H9 (cell line): Measurements from ENCODE around the gene DCP1B. TPM values are rescaled to one million over a fixed set of nuclear protein-coding genes. Genes with fewer than 3 reads are reported as not detected.

ENCODE experiments used
- DNase-seq: peaks from one replicate; pipeline ENCODE4 v3.0.0-alpha.2; 2017
- H2AFZ ChIP-seq: one replicate; pipeline ENCODE4 v1.6.1; 2013; ENCODE audit warnings: mild to moderate bottlenecking, low read length, control low read depth, moderate library complexity
- H2AK5ac ChIP-seq: 2 replicates; pipeline ENCODE4 v1.6.1; 2013; ENCODE audit warnings: low read length, control low read depth, mixed read lengths; ENCODE audit not compliant: insufficient read length
- H2BK120ac ChIP-seq: one replicate; pipeline ENCODE4 v1.6.1; 2013; ENCODE audit warnings: low read depth, mild to moderate bottlenecking, low read length, control low read depth, inconsistent platforms; ENCODE audit not compliant: poor library complexity, severe bottlenecking
- H2BK12ac ChIP-seq: 2 replicates; pipeline ENCODE4 v1.6.1; 2013; ENCODE audit warnings: low read length, control low read depth, mixed read lengths, low read depth; ENCODE audit not compliant: insufficient read length
- H2BK15ac ChIP-seq: 2 replicates; pipeline ENCODE4 v1.6.1; 2013; ENCODE audit warnings: low read depth, low read length, control low read depth
- H2BK20ac ChIP-seq: one replicate; pipeline ENCODE4 v1.6.1; 2013; ENCODE audit warnings: low read depth, mild to moderate bottlenecking, low read length, control low read depth, inconsistent platforms; ENCODE audit not compliant: poor library complexity, severe bottlenecking
- H2BK5ac ChIP-seq: 2 replicates; pipeline ENCODE4 v1.6.1; 2013; ENCODE audit warnings: low read length, control low read depth, mixed read lengths; ENCODE audit not compliant: insufficient read length
- H3K14ac ChIP-seq: 2 replicates; pipeline ENCODE4 v1.6.1; 2013; ENCODE audit warnings: low read length, control low read depth; ENCODE audit not compliant: insufficient read depth
- H3K18ac ChIP-seq: 2 replicates; pipeline ENCODE4 v1.6.1; 2013; ENCODE audit warnings: low read depth, mild to moderate bottlenecking, mixed read lengths, low read length, control low read depth; ENCODE audit not compliant: insufficient read length
- H3K23ac ChIP-seq: 2 replicates; pipeline ENCODE4 v1.6.1; 2013; ENCODE audit warnings: low read length, control low read depth, mixed read lengths, low read depth; ENCODE audit not compliant: insufficient read length
- H3K23me2 ChIP-seq: 2 replicates; pipeline ENCODE4 v1.6.1; 2013; ENCODE audit warnings: low read depth, mild to moderate bottlenecking, mixed read lengths, low read length, control low read depth; ENCODE audit not compliant: insufficient read length, poor library complexity, severe bottlenecking
- H3K27ac ChIP-seq: 2 replicates; pipeline ENCODE4 v1.5.1; 2013; ENCODE audit warnings: low read length, control low read depth, mixed read lengths, low read depth; ENCODE audit not compliant: insufficient read length
- H3K27me3 ChIP-seq: 2 replicates; pipeline ENCODE4 v1.6.1; 2013; ENCODE audit warnings: low read length, control low read depth, inconsistent platforms; ENCODE audit not compliant: insufficient read depth
- H3K4ac ChIP-seq: 2 replicates; pipeline ENCODE4 v1.6.1; 2013; ENCODE audit warnings: low read depth, mild to moderate bottlenecking, control low read depth, inconsistent platforms, low read length, moderate library complexity
- H3K4me1 ChIP-seq: 2 replicates; pipeline ENCODE4 v1.6.1; 2013; ENCODE audit warnings: low read length, control low read depth, inconsistent platforms; ENCODE audit not compliant: insufficient read depth
- H3K4me2 ChIP-seq: 2 replicates; pipeline ENCODE4 v1.6.1; 2013; ENCODE audit warnings: low read length, control low read depth, mixed read lengths; ENCODE audit not compliant: insufficient read length, insufficient read depth
- H3K56ac ChIP-seq: 2 replicates; pipeline ENCODE4 v1.6.1; 2013; ENCODE audit warnings: low read depth, mild to moderate bottlenecking, mixed read lengths, low read length, control low read depth; ENCODE audit not compliant: insufficient read length
- H3K79me1 ChIP-seq: 2 replicates; pipeline ENCODE4 v1.6.1; 2013; ENCODE audit warnings: low read depth, mild to moderate bottlenecking, moderate library complexity, low read length, control low read depth, inconsistent platforms; ENCODE audit not compliant: insufficient read depth, poor library complexity, severe bottlenecking
- H3K79me2 ChIP-seq: 2 replicates; pipeline ENCODE4 v1.6.1; 2013; ENCODE audit warnings: low read length, control low read depth, inconsistent platforms; ENCODE audit not compliant: insufficient read depth
- H3K9ac ChIP-seq: 2 replicates; pipeline ENCODE4 v1.6.1; 2013; ENCODE audit warnings: low read length, control low read depth, mixed read lengths; ENCODE audit not compliant: insufficient read length; ENCODE audit errors: extremely low read depth
- H3K9me3 ChIP-seq: one replicate; pipeline ENCODE4 v1.6.1; 2013; ENCODE audit warnings: low read depth, low read length, inconsistent platforms; ENCODE audit not compliant: control insufficient read depth
- H3T11ph ChIP-seq: one replicate; pipeline ENCODE4 v1.6.1; 2013; ENCODE audit warnings: mild to moderate bottlenecking, low read length, control low read depth, inconsistent platforms
- H4K20me1 ChIP-seq: one replicate; pipeline ENCODE4 v1.6.1; 2013; ENCODE audit not compliant: control insufficient read depth, insufficient read length, insufficient read depth
- H4K5ac ChIP-seq: 2 replicates; pipeline ENCODE4 v1.6.1; 2013; ENCODE audit warnings: low read depth, mild to moderate bottlenecking, mixed read lengths, low read length, control low read depth; ENCODE audit not compliant: insufficient read length
- H4K8ac ChIP-seq: replicated peaks from 2 replicates; pipeline ENCODE4 v1.6.1; 2013; ENCODE audit warnings: low read length, control low read depth, mixed read lengths, low read depth; ENCODE audit not compliant: insufficient read length
- H4K91ac ChIP-seq: 2 replicates; pipeline ENCODE4 v1.6.1; 2013; ENCODE audit warnings: low read depth, mild to moderate bottlenecking, moderate library complexity, mixed read lengths, low read length, control low read depth; ENCODE audit not compliant: insufficient read length
- H3K27ac Mint-ChIP-seq, 3 experiments: 2 replicates in 2 of 3; 3 replicates in 1 of 3; pipeline ENCODE4 v1.8.0; 2020 to 2021; ENCODE audit warnings: mixed read lengths in 3 of 3, mild to moderate bottlenecking in 1 of 3, moderate library complexity in 1 of 3
- H3K27me3 Mint-ChIP-seq: 2 replicates; pipeline ENCODE4 v1.8.0; 2021; ENCODE audit warnings: low read depth, mild to moderate bottlenecking, moderate library complexity, mixed read lengths
- H3K36me3 Mint-ChIP-seq, 3 experiments: 2 replicates in 2 of 3; 3 replicates in 1 of 3; pipeline ENCODE4 v1.8.0; 2020 to 2021; ENCODE audit warnings: low read depth in 3 of 3, mixed read lengths in 3 of 3; ENCODE audit not compliant: insufficient read depth in 1 of 3
- H3K4me1 Mint-ChIP-seq, 2 experiments: 2 replicates each; pipeline ENCODE4 v1.8.0; 2020; ENCODE audit warnings: mixed read lengths in 2 of 2
- H3K4me3 Mint-ChIP-seq, 2 experiments: 2 replicates in 1 of 2; 3 replicates in 1 of 2; pipeline ENCODE4 v1.8.0; 2020 to 2021; ENCODE audit warnings: mild to moderate bottlenecking in 2 of 2, mixed read lengths in 2 of 2, moderate library complexity in 1 of 2
- H3K9me3 Mint-ChIP-seq, 2 experiments: 2 replicates in 1 of 2; 3 replicates in 1 of 2; pipeline ENCODE4 v1.8.0; 2020; ENCODE audit warnings: mild to moderate bottlenecking in 2 of 2, mixed read lengths in 2 of 2, moderate library complexity in 1 of 2
- CTCF ChIP-seq: fragments of 200-600 bp; sonication (generic); conservative IDR thresholded peaks from 3 replicates; pipeline ENCODE4 v1.8.0; 2021; ENCODE audit warnings: antibody characterized with exemption, mild to moderate bottlenecking
- WGBS: extraction: QIAGEN DNeasy Blood & Tissue Kit; methylation state at CpG from one replicate; pipeline ENCODE4 v1.1.7; 2013; ENCODE audit warnings: missing lambda C conversion rate, low lambda C conversion rate, mixed read lengths; ENCODE audit not compliant: insufficient read length; ENCODE audit errors: extremely low coverage; 5-methylcytosine and 5-hydroxymethylcytosine counted together
- total RNA-seq: library from RNA; stranded (reverse); gene quantifications from 2 replicates; pipeline ENCODE4 v1.2.1, GENCODE V29; 2021

Gene DCP1B
- total RNA-seq, 1 experiment from 2014 or later: 11.2 TPM

- DNase-seq: peak; percentile 18
- Histone ChIP-seq H4K8ac (no peak overlapping the region), H2BK5ac (no peak overlapping the region), H3K56ac (no peak overlapping the region), H3K23ac (no peak overlapping the region), H3K9me3 (no peaks in the 10 kb centered on the region), H2AFZ (no peak overlapping the region), H3K79me2 (no peaks in the 10 kb centered on the region), H2BK12ac (no peak overlapping the region), H2BK120ac (no peak overlapping the region), H4K20me1 (no peaks in the 10 kb centered on the region), H2BK20ac (no peak overlapping the region), H3K4me1 (no peaks in the 10 kb centered on the region), H3K9ac (no peak overlapping the region), H3K14ac (no peak overlapping the region), H3K27me3 (no peaks in the 10 kb centered on the region), H3K18ac (no peak overlapping the region), H2AK5ac (no peak overlapping the region), H4K5ac (no peak overlapping the region), H3K4ac (no peak overlapping the region), H3T11ph (no peak overlapping the region), H3K23me2 (no peaks in the 10 kb centered on the region), H4K91ac (no peak overlapping the region), H3K27ac (no peak overlapping the region), H2BK15ac (no peak overlapping the region), H3K4me2 (no peak overlapping the region), H3K79me1 (no peaks in the 10 kb centered on the region)
- Mint-ChIP-seq H3K4me3 (no peak overlapping the region), H3K27me3 (peaks cover 4% of the 10 kb centered on the region), H3K27ac (no peak overlapping the region), H3K9me3 (no peaks in the 10 kb centered on the region), H3K36me3 (no peaks in the 10 kb centered on the region; a peak in 1 of 7 replicates), H3K4me1 (peaks cover 2 to 8% of the 10 kb centered on the region in 2 experiments; a peak in 1 of 4 replicates)
- WGBS: no CpG with 5 or more reads among the region's 3 CpGs
- TF ChIP-seq CTCF: no peak
Measured at GRCh38 chr12:1925684-1926006, 78.6 kb downstream of the DCP1B start.
